Stimulated activated CD4-positive, alpha-beta T cell treated with anti-CD3 and anti-CD28 coated beads, Interleukin-2, amount 100 ng/mL, for 48 hours (primary cell): Measurements from ENCODE around the gene PRRC1.
"Not testable (repeated sequence)": the region's sequence is repeated elsewhere in the genome, so short reads cannot be mapped to it uniquely, and the experiment has no call there.

Source experiments
- DNase-seq, 2 donors: peaks; one replicate each; pipeline ENCODE4 v3.0.0-alpha.2; 2020

PRRC1 gene

DNA sequence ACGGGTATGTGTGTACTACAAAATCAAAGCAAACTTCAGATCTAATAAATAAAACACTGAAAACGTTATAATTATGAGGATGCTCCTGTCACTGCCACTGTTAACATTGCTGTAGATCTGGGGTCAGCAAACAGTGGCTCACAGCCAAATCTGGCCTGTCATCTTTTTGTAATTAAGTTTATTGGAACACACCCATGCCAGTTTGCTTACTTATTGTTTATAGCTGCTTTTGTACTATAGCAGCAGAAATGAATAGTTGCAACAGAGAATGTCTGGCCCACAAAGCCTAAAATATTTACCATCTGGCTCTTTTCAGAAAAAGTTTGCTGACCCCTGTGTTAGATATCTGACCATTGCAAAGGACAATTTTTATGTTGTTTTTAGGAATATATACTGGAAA lies 32.1 kb downstream of the PRRC1 start:
- no peak for DNase-seq

DNA sequence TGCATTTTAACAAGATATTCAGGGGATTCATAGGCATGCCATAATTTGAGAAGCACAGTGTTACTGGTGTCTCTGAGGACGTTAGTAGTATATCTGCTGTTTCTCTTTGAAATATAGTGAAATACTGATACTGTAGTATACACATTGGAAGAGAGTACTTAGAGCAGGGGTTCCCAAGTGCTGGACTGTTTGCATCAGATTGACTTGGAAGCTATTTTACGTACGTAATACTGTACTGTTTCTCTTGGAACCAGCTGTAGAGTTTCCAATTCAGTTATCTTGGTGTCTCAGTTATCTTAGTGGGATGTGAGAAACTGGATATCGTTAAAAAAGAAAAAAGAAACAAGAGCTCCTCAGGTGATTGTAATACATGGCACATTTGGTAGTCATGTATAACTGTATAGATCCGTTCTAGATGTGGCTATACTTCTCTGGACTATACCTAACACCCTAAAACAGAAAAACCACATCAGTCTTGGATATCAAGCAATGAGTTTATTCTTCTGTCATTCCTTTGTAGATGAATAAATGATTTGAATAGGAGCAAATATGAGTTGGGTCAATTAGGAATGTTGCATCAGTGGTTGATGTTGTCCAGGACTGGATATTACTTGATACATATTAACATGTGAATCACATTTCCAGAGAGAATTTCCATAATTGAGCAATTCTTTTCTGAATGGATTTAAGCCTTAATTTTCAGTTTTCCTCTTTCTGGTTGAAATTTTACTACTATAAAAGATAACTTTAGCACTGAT lies 33.4 kb downstream of the PRRC1 start:
- DNase-seq, result no peak

DNA sequence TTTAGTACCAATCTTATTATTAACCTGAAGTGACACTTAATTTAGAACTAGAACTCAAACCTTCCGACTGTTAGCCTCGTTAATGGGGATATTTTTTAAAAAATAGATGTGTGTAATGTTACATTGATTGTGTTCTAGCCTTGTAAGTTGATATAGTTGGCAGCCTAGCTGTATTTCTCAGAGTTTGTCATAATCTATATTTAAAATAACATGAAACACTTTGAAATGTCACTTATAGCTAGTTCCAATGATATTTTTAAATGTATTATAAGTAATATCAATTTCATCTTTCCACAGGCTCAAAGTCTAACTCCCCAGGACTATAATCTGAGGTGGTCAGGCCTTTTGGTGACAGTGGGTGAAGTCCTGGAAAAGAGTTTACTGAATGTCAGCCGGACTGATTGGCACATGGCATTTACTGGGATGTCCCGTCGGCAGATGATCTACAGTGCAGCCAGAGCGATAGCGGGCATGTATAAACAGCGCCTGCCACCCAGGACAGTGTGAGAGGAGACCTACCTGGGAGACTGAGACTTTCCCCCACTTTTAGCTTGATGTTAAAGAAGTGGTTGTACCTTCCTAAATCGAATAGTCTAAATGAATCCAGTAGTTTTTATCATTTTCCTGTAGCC lies 34.1 kb downstream of the PRRC1 start:
- DNase-seq, result no peak

DNA sequence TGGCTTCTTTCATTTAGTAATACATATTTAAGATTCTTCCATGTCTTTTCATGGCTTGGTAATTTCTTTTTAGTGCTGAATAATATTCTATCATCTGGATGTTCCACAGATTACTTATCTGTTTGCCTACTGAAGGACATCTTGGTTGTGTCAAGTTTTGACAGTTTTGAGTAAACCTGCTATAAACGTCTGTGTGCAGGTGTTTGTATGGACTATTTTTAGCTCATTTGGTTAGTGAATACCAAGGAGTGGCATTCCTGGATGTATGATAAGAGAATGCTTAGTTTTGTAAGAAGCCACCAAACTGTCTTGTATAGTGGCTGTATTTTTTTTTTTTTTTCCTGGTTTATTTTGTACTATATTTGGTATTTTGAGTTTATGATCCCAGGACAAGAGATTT lies 38.4 kb downstream of the PRRC1 start:
- no peak for DNase-seq

DNA sequence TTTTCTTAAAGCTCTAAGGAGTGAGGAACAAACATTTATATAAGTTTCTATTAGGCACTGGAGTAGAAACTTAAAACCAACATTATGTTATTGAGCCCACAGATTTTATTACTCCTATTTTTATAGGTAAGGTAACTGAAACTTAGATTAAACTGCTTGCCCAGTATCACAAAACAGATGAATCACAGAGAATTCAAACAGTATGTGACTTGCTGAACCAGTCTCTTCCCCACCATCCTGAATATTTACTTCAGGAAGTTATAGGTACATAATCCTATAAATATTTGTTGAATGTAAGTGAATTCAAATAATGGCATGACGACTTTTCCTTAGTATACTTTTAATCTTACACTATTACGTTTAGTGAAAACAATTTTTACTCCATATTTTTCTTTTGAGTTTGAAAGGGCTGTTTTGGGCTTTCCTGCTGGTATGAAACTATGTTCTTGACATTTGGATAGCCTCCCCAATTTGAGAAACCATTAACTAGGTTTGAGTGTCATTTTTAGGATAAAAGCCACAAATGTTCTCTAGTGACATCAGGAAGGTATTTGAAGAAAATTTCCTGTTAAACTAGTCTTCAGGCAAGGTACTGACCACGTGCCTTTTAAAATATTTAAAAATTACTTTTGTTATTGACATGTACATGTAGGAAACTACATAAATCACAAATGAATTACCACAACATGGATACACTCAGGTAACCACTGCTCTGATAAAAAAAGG lies 39.3 kb downstream of the PRRC1 start:
- DNase-seq, result no peak

DNA sequence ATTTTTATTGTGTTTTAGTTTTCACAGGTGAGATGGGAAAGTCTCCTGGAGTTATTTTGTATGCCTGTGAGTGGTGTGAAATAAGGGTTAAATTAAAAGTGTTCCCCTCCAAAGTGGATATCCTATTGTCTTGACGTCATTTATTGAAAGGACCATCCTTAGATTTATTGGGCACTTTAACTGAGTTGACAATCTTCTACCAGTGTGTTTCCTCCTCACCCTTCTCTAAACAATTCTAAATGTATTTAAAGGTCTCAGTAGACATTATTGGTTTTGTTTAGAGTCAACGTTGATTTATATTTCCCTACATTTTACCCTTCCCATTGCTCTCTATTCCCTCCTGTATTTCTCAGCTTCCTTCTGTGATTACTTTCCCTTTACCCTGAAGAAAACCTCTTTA lies 40.8 kb downstream of the PRRC1 start:
- DNase-seq, result no peak

DNA sequence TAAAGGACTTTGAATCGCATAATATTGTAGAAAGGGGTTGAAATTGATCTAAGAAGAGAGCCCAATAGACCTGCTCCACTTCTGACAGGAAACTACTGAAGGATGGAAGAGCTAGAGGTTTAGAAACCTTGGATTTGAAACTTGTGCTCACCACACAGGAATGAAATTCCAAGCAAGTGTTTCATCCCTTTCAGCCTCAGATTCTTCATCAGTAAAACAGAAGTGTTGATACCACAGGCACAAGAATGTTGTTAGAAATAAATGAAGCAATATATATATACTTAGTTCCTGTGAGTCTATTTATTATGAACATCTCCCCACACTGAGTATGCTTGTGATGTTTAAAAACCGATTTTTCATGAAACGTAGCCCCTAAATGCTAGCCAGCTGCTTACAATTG lies 43.8 kb downstream of the PRRC1 start:
- no peak for DNase-seq

DNA sequence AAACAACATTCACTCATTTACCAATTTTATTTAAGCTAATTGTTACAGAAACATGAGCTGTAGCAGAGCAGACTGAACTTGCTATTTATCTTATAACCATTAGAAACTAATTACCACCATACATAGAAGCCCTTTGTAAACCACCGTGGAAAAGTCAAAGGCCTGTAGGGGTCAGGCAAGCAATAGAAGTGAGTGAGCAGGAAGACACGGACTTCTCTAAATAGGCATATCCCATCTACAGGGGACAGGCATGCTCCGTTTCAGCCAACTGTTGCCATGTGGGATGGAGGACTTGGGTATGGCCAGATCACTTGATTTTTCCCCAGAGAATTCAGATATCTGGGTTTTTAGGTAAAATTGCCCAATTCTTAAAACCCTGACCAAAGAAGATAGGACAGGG lies 44.8 kb downstream of the PRRC1 start:
- no peak for DNase-seq

DNA sequence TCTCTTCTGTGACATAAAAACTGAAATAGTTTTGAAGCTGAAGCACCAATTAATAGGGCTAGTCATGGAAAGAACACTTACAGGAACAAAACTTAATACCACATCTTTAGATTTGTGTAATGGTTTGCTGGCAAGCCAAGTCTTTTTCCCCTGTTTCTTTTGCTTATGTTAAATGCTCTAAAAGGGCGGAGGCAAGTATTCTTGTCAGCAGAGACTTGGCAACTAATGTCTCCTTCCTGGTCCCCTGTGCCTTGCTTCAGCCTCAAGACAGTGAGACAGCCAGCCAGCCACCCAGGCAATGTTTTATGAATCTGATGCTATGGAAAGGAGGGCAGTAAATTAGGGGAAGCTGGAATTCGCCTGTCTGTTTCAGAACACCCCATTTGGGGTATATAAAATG lies 45.7 kb downstream of the PRRC1 start:
- DNase-seq, result no peak

DNA sequence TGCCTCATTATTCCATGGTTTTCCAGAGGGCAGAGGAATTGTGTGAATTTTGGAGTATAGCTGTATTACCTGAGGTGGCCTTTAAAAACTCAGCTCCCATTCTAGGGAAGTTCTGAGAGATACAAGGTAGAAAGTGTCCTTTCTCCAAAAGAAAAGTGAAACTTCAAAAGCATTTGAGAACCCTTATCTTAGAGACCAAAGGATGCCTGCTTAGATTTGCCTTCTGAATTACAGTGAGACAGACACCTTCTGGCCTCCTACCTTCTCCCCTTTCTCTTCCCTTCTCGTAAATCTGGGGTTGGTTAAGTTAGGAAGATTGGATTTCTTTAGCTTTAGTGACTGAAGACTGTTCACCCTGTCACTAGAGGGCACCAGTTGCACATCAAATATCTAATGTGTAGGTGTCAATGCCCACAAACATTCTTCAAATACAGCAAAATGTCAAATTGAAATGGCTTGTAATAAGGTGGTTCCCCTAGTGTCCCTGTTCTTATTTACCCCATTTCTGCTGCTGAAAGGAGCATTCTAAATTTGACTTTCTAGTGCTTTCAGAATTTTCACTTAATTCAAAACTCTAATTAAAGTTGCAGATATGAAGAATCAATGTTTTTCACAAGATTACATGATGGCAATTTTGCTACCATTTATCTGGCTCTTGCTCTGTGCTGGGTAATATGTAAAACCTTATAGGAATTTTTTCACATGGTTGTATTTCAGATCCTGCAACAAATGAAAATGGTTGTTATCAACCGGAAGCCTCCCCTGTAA lies 46.7 kb downstream of the PRRC1 start:
- peak; percentile 32 to 39 for DNase-seq

DNA sequence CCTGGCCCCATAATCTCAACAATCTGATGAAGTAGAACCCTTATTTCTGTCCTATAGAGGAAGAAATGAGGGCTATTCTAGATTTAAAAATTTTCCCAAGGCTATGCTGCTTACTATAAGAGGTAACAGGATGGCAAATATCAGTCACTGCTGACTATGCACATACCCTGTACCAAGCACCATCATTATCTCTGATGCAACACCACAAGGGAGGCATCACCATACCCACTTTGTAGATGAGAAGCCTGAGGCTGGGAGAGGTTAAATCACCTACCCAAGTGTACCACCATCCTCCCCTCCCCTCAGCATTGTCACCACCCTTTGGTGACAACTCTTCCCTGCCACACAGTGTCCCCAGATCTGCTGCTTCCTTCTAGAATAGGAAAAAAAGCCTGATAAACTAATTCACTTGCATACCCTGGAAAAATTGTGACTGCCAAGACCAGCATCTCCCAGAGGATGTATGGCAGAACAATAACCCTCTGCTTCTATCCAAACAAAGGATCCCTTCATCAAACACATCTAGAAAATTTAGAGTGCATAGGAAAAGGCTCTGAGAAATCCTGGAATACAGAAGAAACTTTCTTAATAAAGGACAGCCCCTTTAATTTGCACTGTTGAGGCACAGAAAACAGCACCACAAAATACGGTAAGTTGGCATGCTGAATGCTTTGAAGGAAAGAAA lies 48.3 kb downstream of the PRRC1 start:
- DNase-seq, result no peak

DNA sequence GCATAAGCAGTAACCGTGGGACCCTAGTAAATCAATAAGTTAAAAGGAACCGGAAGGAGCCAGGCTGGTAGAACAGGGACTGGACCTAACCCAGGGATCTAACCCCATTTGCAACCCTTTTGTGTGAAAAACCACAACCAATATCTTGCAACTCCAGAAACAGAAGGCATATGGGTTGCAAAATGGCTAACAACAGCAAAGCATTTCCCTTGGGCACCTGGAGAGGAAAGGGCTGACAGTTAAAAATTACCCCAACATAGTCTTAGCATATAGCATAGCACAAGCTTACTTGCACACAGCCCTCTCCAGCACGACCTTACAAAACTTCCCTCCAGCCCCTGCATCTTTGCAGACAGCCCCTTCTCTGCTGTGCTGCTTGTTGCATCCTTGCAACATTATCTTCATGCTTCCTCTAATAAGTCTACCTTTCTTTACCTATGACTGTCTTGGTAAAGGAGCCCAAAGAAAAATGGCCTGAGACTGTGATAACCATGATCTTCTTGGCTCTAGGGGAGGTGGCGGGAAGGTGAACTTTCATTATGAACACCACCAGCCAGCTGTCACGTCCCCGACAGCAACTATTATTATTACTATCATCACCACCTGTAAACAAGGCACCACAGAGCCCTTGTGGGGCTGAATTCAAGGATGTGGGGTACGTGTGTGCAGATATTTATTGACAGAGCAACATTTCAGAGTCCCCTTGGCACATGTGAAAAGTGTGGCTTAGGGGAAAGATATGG lies 49.8 kb downstream of the PRRC1 start:
- no peak for DNase-seq

DNA sequence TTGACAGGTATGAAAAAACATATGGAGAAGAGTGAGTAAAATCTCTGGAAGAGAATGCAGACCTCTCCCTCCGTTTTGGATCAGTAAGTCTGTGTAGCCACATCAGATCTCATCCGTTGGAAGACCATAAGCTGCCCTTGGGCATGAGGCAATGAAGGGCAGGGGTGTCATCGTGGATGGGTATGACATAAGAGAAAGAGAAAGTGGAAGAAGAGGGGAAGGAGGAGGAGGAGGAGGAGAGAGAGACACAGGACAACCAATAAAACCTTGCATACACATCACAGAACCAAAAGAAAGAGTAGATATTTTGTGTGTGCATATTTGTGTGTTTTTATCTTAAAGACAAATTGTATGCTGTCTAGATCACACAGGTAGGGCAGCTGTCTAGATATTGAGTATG lies 50.7 kb downstream of the PRRC1 start:
- no peak for DNase-seq

DNA sequence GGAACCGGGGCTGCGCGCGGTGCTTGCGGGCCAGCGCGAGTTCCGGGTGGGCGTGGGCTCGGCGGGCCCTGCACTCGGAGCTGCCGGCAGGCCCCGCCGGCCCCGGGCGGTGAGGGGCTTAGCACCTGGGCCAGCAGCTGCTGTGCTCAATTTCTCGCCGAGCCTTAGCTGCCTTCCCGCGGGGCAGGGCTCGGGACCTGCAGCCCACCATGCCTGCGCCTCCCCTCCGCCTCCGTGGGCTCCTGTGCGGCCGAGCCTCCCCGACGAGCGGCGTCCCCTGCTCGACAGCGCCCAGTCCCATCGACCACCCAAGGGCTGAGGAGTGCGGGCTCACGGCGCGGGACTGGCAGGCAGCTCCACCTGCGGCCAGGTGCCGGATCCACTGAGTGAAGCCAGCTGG lies 52.0 kb downstream of the PRRC1 start:
- DNase-seq, result not testable (repeated sequence)

DNA sequence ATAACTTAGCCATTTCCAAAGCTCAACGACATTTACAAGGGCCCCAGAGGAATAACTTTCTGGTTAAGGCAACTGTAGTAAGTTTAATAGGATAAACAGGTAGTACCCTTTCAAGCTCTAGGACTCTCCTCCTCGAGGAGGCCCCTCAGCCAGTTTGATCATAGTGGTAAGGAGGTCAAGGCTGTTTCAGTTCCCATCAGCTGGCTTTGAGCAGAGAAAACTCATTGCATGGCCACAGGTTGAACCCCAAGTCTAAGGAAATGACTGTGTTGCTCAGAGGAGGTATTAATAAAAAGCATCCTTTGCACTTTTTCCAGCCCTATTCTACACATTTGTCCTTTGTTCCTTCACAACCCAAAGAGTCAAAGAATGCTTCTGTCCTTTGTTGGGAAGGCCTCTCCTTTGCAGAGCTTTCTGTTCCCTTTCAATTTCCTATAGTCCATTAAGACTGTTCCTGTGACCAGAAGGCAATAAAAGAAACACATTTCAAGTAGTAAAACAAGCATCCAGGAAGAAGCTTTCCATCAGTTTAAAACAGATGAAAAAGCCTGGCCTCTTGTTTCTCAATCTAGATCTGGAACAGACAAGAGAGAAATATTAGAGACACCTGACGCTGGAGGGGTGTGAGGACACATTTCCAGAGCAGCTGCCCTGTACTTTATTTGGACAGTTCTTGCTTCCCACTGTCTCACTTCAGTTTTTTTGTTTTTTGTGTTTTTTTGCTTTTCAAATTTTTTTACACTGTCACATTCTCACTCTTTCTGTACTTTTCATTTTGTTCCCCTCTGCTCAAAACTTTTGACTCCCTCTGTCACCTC lies 54.1 kb downstream of the PRRC1 start:
- no peak for DNase-seq

DNA sequence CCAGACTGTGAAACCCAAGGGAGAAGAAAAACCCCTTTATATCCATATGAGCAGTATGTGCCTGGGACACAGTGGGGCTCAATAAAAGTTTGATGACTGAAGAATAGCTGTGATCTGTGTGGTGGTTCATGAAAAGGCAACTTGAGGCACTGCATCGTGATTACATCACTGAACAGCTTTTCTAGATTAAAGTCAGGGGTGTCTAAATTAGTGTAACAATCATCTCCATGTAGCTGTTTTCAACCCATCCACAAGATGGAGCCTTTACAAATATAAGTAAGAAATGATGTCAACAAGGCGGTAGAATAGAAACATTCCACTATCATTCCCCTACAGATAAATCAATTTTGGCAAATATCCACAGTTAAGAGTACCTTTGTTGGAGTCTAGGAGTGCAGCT lies 55.5 kb downstream of the PRRC1 start:
- DNase-seq, result no peak

DNA sequence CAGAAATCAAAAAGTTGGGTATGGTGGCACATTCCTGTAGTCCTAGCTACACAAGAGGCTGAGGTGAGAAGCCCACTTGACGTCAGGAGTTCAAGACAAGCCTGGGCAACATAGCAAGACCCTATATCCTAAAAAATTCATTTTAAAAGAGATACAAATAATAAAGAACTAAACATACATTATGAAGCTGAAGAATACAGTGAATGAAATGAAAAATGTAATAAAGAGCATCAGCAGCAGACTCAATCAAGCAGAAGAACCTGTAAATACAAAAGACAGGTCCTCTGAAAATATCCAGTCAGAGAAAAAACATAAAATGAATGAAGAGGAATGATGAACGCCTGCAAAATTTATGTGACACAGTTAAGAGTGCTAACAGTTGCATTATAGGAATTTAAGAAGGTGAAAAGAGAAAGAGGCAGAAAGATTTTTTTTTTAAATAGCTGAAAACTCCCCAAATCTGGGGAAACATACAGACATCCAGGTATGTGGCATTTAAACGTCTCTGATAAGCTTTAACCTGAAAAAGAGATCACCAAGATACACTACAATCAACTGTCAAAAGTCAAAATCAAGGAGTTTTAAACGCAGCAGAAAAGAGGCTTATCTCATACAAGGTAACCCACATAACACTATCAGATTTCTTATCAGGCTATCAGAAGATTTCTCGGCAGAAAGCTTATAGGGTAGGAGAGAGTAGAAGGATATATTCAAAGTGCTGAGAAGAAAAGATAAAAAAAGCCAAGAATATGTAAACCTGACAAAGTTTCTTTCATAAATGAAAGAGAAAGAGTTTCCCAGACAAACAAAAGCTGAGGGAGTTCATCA lies 57.6 kb downstream of the PRRC1 start:
- DNase-seq, result no peak

DNA sequence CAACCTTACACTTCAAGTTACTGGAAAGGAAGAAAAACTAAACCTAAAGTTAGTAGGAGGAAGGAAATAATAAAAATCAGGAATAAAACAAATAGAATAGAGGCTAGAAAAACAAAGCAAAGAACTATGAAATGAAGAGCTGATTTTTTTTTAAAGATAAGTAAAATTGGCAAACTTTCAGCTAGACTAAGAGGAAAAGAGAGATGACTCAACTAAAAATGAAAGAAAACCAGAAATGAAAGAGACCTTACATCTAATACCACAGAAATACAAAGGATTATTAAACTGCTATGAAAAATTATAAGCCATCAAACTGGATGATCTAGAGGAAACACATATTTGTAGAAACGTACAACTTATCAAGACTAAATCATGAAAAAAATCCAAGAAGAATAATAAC lies 60.0 kb downstream of the PRRC1 start:
- no peak for DNase-seq

DNA sequence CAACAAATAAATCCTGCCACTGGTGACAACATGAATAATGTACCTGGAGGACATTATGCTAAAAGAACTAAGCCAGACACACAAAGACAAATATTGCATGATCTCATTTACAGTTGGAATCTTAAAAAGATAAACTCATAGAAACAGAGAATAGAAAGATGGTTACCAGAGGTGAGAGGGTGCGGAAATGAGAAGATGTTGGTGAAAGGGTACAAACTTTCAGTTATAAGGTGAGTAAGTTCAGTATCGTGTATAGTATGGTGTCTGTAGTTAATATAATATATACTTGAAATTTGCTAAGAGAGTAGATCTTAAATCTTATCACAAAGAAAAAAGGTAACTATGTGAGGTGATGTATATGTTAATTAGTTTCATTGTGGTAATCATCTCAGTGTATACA lies 63.3 kb downstream of the PRRC1 start:
- DNase-seq, result no peak

DNA sequence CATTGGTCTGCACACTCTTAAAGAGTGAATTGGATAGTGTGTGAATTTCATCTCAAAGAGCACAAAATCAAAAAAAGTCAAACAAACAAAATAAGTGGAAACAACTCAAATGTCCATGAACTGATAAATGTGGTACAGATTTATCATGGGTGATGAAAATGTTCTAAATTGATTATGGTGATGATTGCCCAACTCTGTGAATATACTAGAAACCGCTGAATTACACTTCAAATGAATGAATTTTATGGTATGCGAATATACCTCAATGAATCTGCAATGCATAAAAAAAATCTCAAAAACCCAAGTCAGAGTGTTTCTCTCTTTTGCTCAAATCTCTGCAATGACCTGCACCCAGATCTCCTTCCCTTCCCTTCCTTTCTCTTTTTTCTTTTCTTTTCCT lies 64.0 kb downstream of the PRRC1 start:
- DNase-seq, result no peak
